H9 (cell line): Measurements from ENCODE around the gene POLG2. TPM values are rescaled to one million over a fixed set of nuclear protein-coding genes. Genes with fewer than 3 reads are reported as not detected.

ENCODE experiments used
- DNase-seq: peaks from one replicate; pipeline ENCODE4 v3.0.0-alpha.2; 2017
- H2AFZ ChIP-seq: one replicate; pipeline ENCODE4 v1.6.1; 2013; ENCODE audit warnings: mild to moderate bottlenecking, low read length, control low read depth, moderate library complexity
- H2AK5ac ChIP-seq: 2 replicates; pipeline ENCODE4 v1.6.1; 2013; ENCODE audit warnings: low read length, control low read depth, mixed read lengths; ENCODE audit not compliant: insufficient read length
- H2BK120ac ChIP-seq: one replicate; pipeline ENCODE4 v1.6.1; 2013; ENCODE audit warnings: low read depth, mild to moderate bottlenecking, low read length, control low read depth, inconsistent platforms; ENCODE audit not compliant: poor library complexity, severe bottlenecking
- H2BK12ac ChIP-seq: 2 replicates; pipeline ENCODE4 v1.6.1; 2013; ENCODE audit warnings: low read length, control low read depth, mixed read lengths, low read depth; ENCODE audit not compliant: insufficient read length
- H2BK15ac ChIP-seq: 2 replicates; pipeline ENCODE4 v1.6.1; 2013; ENCODE audit warnings: low read depth, low read length, control low read depth
- H2BK20ac ChIP-seq: one replicate; pipeline ENCODE4 v1.6.1; 2013; ENCODE audit warnings: low read depth, mild to moderate bottlenecking, low read length, control low read depth, inconsistent platforms; ENCODE audit not compliant: poor library complexity, severe bottlenecking
- H2BK5ac ChIP-seq: 2 replicates; pipeline ENCODE4 v1.6.1; 2013; ENCODE audit warnings: low read length, control low read depth, mixed read lengths; ENCODE audit not compliant: insufficient read length
- H3K14ac ChIP-seq: 2 replicates; pipeline ENCODE4 v1.6.1; 2013; ENCODE audit warnings: low read length, control low read depth; ENCODE audit not compliant: insufficient read depth
- H3K18ac ChIP-seq: 2 replicates; pipeline ENCODE4 v1.6.1; 2013; ENCODE audit warnings: low read depth, mild to moderate bottlenecking, mixed read lengths, low read length, control low read depth; ENCODE audit not compliant: insufficient read length
- H3K23ac ChIP-seq: 2 replicates; pipeline ENCODE4 v1.6.1; 2013; ENCODE audit warnings: low read length, control low read depth, mixed read lengths, low read depth; ENCODE audit not compliant: insufficient read length
- H3K23me2 ChIP-seq: 2 replicates; pipeline ENCODE4 v1.6.1; 2013; ENCODE audit warnings: low read depth, mild to moderate bottlenecking, mixed read lengths, low read length, control low read depth; ENCODE audit not compliant: insufficient read length, poor library complexity, severe bottlenecking
- H3K27ac ChIP-seq: 2 replicates; pipeline ENCODE4 v1.5.1; 2013; ENCODE audit warnings: low read length, control low read depth, mixed read lengths, low read depth; ENCODE audit not compliant: insufficient read length
- H3K27me3 ChIP-seq: 2 replicates; pipeline ENCODE4 v1.6.1; 2013; ENCODE audit warnings: low read length, control low read depth, inconsistent platforms; ENCODE audit not compliant: insufficient read depth
- H3K4ac ChIP-seq: 2 replicates; pipeline ENCODE4 v1.6.1; 2013; ENCODE audit warnings: low read depth, mild to moderate bottlenecking, control low read depth, inconsistent platforms, low read length, moderate library complexity
- H3K4me1 ChIP-seq: 2 replicates; pipeline ENCODE4 v1.6.1; 2013; ENCODE audit warnings: low read length, control low read depth, inconsistent platforms; ENCODE audit not compliant: insufficient read depth
- H3K4me2 ChIP-seq: 2 replicates; pipeline ENCODE4 v1.6.1; 2013; ENCODE audit warnings: low read length, control low read depth, mixed read lengths; ENCODE audit not compliant: insufficient read length, insufficient read depth
- H3K56ac ChIP-seq: 2 replicates; pipeline ENCODE4 v1.6.1; 2013; ENCODE audit warnings: low read depth, mild to moderate bottlenecking, mixed read lengths, low read length, control low read depth; ENCODE audit not compliant: insufficient read length
- H3K79me1 ChIP-seq: 2 replicates; pipeline ENCODE4 v1.6.1; 2013; ENCODE audit warnings: low read depth, mild to moderate bottlenecking, moderate library complexity, low read length, control low read depth, inconsistent platforms; ENCODE audit not compliant: insufficient read depth, poor library complexity, severe bottlenecking
- H3K79me2 ChIP-seq: 2 replicates; pipeline ENCODE4 v1.6.1; 2013; ENCODE audit warnings: low read length, control low read depth, inconsistent platforms; ENCODE audit not compliant: insufficient read depth
- H3K9ac ChIP-seq: 2 replicates; pipeline ENCODE4 v1.6.1; 2013; ENCODE audit warnings: low read length, control low read depth, mixed read lengths; ENCODE audit not compliant: insufficient read length; ENCODE audit errors: extremely low read depth
- H3K9me3 ChIP-seq: one replicate; pipeline ENCODE4 v1.6.1; 2013; ENCODE audit warnings: low read depth, low read length, inconsistent platforms; ENCODE audit not compliant: control insufficient read depth
- H3T11ph ChIP-seq: one replicate; pipeline ENCODE4 v1.6.1; 2013; ENCODE audit warnings: mild to moderate bottlenecking, low read length, control low read depth, inconsistent platforms
- H4K20me1 ChIP-seq: one replicate; pipeline ENCODE4 v1.6.1; 2013; ENCODE audit not compliant: control insufficient read depth, insufficient read length, insufficient read depth
- H4K5ac ChIP-seq: 2 replicates; pipeline ENCODE4 v1.6.1; 2013; ENCODE audit warnings: low read depth, mild to moderate bottlenecking, mixed read lengths, low read length, control low read depth; ENCODE audit not compliant: insufficient read length
- H4K8ac ChIP-seq: replicated peaks from 2 replicates; pipeline ENCODE4 v1.6.1; 2013; ENCODE audit warnings: low read length, control low read depth, mixed read lengths, low read depth; ENCODE audit not compliant: insufficient read length
- H4K91ac ChIP-seq: 2 replicates; pipeline ENCODE4 v1.6.1; 2013; ENCODE audit warnings: low read depth, mild to moderate bottlenecking, moderate library complexity, mixed read lengths, low read length, control low read depth; ENCODE audit not compliant: insufficient read length
- H3K27ac Mint-ChIP-seq, 3 experiments: 2 replicates in 2 of 3; 3 replicates in 1 of 3; pipeline ENCODE4 v1.8.0; 2020 to 2021; ENCODE audit warnings: mixed read lengths in 3 of 3, mild to moderate bottlenecking in 1 of 3, moderate library complexity in 1 of 3
- H3K27me3 Mint-ChIP-seq: 2 replicates; pipeline ENCODE4 v1.8.0; 2021; ENCODE audit warnings: low read depth, mild to moderate bottlenecking, moderate library complexity, mixed read lengths
- H3K36me3 Mint-ChIP-seq, 3 experiments: 2 replicates in 2 of 3; 3 replicates in 1 of 3; pipeline ENCODE4 v1.8.0; 2020 to 2021; ENCODE audit warnings: low read depth in 3 of 3, mixed read lengths in 3 of 3; ENCODE audit not compliant: insufficient read depth in 1 of 3
- H3K4me1 Mint-ChIP-seq, 2 experiments: 2 replicates each; pipeline ENCODE4 v1.8.0; 2020; ENCODE audit warnings: mixed read lengths in 2 of 2
- H3K4me3 Mint-ChIP-seq, 2 experiments: 2 replicates in 1 of 2; 3 replicates in 1 of 2; pipeline ENCODE4 v1.8.0; 2020 to 2021; ENCODE audit warnings: mild to moderate bottlenecking in 2 of 2, mixed read lengths in 2 of 2, moderate library complexity in 1 of 2
- H3K9me3 Mint-ChIP-seq, 2 experiments: 2 replicates in 1 of 2; 3 replicates in 1 of 2; pipeline ENCODE4 v1.8.0; 2020; ENCODE audit warnings: mild to moderate bottlenecking in 2 of 2, mixed read lengths in 2 of 2, moderate library complexity in 1 of 2
- WGBS: extraction: QIAGEN DNeasy Blood & Tissue Kit; methylation state at CpG from one replicate; pipeline ENCODE4 v1.1.7; 2013; ENCODE audit warnings: missing lambda C conversion rate, low lambda C conversion rate, mixed read lengths; ENCODE audit not compliant: insufficient read length; ENCODE audit errors: extremely low coverage; 5-methylcytosine and 5-hydroxymethylcytosine counted together
- total RNA-seq: library from RNA; stranded (reverse); gene quantifications from 2 replicates; pipeline ENCODE4 v1.2.1, GENCODE V29; 2021
- TF ChIP-seq, protein P1 (sequence below): fragments of 200-600 bp; sonication (generic); conservative IDR thresholded peaks from 3 replicates; pipeline ENCODE4 v1.8.0; 2021; ENCODE audit warnings: antibody characterized with exemption, mild to moderate bottlenecking

POLG2 gene
- total RNA-seq, 1 experiment from 2014 or later, result 35.5 TPM

DNA sequence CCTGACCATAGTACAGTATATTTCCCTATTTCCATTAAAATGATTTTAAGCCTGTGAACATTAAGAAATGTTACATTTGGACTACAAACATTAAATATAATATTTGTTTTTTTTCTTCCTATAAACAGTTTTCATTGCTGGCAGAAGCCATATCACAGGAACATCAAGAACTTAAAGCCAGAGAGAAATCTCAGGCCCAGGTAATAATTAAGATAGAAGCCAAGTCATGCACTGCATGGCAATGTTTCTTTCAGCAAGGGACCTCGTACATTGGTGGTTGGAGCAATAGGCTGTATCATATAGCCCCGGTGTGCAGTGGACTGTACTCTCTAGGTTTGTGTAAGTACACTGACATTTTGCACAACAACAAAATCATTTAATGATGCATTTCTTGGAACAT lies 40.1 kb upstream of the POLG2 start:
- Histone ChIP-seq H3K79me1 (no peaks in the 10 kb centered on the region), H3K18ac (no peak overlapping the region), H3K4me1 (no peaks in the 10 kb centered on the region), H3K23ac (no peak overlapping the region), H3K14ac (no peak overlapping the region), H2AFZ (no peak overlapping the region), H3K23me2 (no peaks in the 10 kb centered on the region), H4K91ac (no peak overlapping the region), H3K56ac (no peak overlapping the region), H2BK12ac (no peak overlapping the region), H2BK5ac (no peak overlapping the region), H3K9me3 (no peaks in the 10 kb centered on the region), H3T11ph (no peak overlapping the region), H3K27me3 (no peaks in the 10 kb centered on the region), H3K27ac (no peak overlapping the region), H3K4me2 (no peak overlapping the region), H3K4ac (no peak overlapping the region), H2AK5ac (no peak overlapping the region), H2BK20ac (no peak overlapping the region), H4K20me1 (no peaks in the 10 kb centered on the region), H2BK120ac (no peak overlapping the region), H3K79me2 (no peaks in the 10 kb centered on the region), H3K9ac (no peak overlapping the region), H4K5ac (no peak overlapping the region), H2BK15ac (no peak overlapping the region), H4K8ac (no peak overlapping the region)
- no peaks in the 10 kb centered on the region for H3K4me1 Mint-ChIP-seq
- DNase-seq, result no peak
- no peaks in the 10 kb centered on the region for H3K9me3 Mint-ChIP-seq
- H3K4me3 Mint-ChIP-seq, result no peak overlapping the region
- TF ChIP-seq, protein P1, sequence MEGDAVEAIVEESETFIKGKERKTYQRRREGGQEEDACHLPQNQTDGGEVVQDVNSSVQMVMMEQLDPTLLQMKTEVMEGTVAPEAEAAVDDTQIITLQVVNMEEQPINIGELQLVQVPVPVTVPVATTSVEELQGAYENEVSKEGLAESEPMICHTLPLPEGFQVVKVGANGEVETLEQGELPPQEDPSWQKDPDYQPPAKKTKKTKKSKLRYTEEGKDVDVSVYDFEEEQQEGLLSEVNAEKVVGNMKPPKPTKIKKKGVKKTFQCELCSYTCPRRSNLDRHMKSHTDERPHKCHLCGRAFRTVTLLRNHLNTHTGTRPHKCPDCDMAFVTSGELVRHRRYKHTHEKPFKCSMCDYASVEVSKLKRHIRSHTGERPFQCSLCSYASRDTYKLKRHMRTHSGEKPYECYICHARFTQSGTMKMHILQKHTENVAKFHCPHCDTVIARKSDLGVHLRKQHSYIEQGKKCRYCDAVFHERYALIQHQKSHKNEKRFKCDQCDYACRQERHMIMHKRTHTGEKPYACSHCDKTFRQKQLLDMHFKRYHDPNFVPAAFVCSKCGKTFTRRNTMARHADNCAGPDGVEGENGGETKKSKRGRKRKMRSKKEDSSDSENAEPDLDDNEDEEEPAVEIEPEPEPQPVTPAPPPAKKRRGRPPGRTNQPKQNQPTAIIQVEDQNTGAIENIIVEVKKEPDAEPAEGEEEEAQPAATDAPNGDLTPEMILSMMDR, result no peak
- no CpG with 5 or more reads among the region's 2 CpGs for WGBS
- H3K27me3 Mint-ChIP-seq, result no peaks in the 10 kb centered on the region
- peaks cover 15 to 76% (median 50%) of the 10 kb centered on the region in 3 experiments for H3K36me3 Mint-ChIP-seq
- no peak overlapping the region for H3K27ac Mint-ChIP-seq
